SU-DHL-6 (cell line): Measurements from ENCODE around the gene TNFRSF1B.

Source experiments
- H2AFZ ChIP-seq: fragments of 200-600 bp; sonication (generic); 2 replicates; pipeline ENCODE4 v1.6.1; 2014; ENCODE audit warnings: low read depth, mild to moderate bottlenecking, moderate library complexity, mixed read lengths, antibody characterized with exemption, low read length; ENCODE audit not compliant: severe bottlenecking
- H3F3A ChIP-seq: fragments of 200-600 bp; shearing (Covaris generic); 2 replicates; pipeline ENCODE4 v1.6.0; 2016; ENCODE audit warnings: antibody characterized with exemption, mild to moderate bottlenecking; ENCODE audit not compliant: insufficient read depth
- H3K27ac ChIP-seq: fragments of 200-600 bp; sonication (generic); 2 replicates; pipeline ENCODE4 v1.5.1; 2016; ENCODE audit warnings: low read depth, mild to moderate bottlenecking, low read length, moderate library complexity, mixed read lengths
- H3K27me3 ChIP-seq: fragments of 200-600 bp; sonication (generic), shearing (Covaris generic); 2 replicates; pipeline ENCODE4 v1.6.0; 2014; ENCODE audit warnings: mild to moderate bottlenecking, low read length
- H3K36me3 ChIP-seq: fragments of 200-600 bp; sonication (generic); 2 replicates; pipeline ENCODE4 v1.6.1; 2014; ENCODE audit warnings: mild to moderate bottlenecking, low read length, mixed read lengths
- H3K4me2 ChIP-seq: fragments of 300-600, 200-600 bp; shearing (Covaris generic), sonication (generic); 2 replicates; pipeline ENCODE4 v1.6.0; 2014; ENCODE audit warnings: low read length, low read depth, mild to moderate bottlenecking; ENCODE audit not compliant: poor library complexity, severe bottlenecking
- H3K4me3 ChIP-seq: fragments of 200-600 bp; sonication (generic); 2 replicates; pipeline ENCODE4 v1.5.1; 2014; ENCODE audit warnings: antibody characterized with exemption, low read length, mild to moderate bottlenecking, mixed read lengths; ENCODE audit not compliant: insufficient read depth, poor library complexity, severe bottlenecking
- H3K79me2 ChIP-seq: fragments of 200-600 bp; sonication (generic); 2 replicates; pipeline ENCODE4 v1.6.1; 2014; ENCODE audit warnings: mild to moderate bottlenecking, low read length, moderate library complexity; ENCODE audit not compliant: insufficient read depth
- H3K9ac ChIP-seq: fragments of 200-600 bp; sonication (generic); 2 replicates; pipeline ENCODE4 v1.7.0; 2014; ENCODE audit warnings: mild to moderate bottlenecking, low read length
- H3K9me2 ChIP-seq: fragments of 200-600 bp; sonication (generic); replicated peaks from 2 replicates; pipeline ENCODE4 v1.6.1; 2014; ENCODE audit warnings: low read length; ENCODE audit not compliant: insufficient read depth
- H3K9me3 ChIP-seq: fragments of 200-600 bp; sonication (generic); 2 replicates; pipeline ENCODE4 v1.6.1; 2014; ENCODE audit warnings: low read length, mixed read lengths; ENCODE audit not compliant: insufficient read depth
- H4K20me1 ChIP-seq: fragments of 200-600 bp; sonication (generic); 2 replicates; pipeline ENCODE4 v1.6.1; 2014; ENCODE audit warnings: low read depth, mild to moderate bottlenecking, antibody characterized with exemption, low read length, moderate library complexity, mixed read lengths
- EZH2phosphoT487 ChIP-seq: fragments of 200-600 bp; sonication (generic), shearing (Covaris generic); conservative IDR thresholded peaks from 2 replicates; pipeline ENCODE4 v1.6.1; 2018; ENCODE audit warnings: mild to moderate bottlenecking, antibody characterized with exemption, low read length, moderate library complexity, mixed read lengths
- TF ChIP-seq, protein P1 (sequence below): fragments of 200-600 bp; sonication (generic); IDR thresholded peaks from one replicate; pipeline ENCODE4 v1.5.1; 2017; ENCODE audit warnings: antibody characterized with exemption, mild to moderate bottlenecking, low read length, moderate library complexity; ENCODE audit not compliant: insufficient read depth, poor library complexity, severe bottlenecking

Gene TNFRSF1B

DNA sequence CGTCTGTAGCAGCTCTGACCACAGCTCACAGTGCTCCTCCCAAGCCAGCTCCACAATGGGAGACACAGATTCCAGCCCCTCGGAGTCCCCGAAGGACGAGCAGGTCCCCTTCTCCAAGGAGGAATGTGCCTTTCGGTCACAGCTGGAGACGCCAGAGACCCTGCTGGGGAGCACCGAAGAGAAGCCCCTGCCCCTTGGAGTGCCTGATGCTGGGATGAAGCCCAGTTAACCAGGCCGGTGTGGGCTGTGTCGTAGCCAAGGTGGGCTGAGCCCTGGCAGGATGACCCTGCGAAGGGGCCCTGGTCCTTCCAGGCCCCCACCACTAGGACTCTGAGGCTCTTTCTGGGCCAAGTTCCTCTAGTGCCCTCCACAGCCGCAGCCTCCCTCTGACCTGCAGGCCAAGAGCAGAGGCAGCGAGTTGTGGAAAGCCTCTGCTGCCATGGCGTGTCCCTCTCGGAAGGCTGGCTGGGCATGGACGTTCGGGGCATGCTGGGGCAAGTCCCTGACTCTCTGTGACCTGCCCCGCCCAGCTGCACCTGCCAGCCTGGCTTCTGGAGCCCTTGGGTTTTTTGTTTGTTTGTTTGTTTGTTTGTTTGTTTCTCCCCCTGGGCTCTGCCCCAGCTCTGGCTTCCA, 40.1 kb downstream of the TNFRSF1B start:
- Histone ChIP-seq H3K27ac (no peak overlapping the region), H3K9me2 (no peaks in the 10 kb centered on the region), H3K79me2 (no peaks in the 10 kb centered on the region), H3K27me3 (no peaks in the 10 kb centered on the region), H3K9ac (no peak overlapping the region), H3K4me3 (no peak overlapping the region), H2AFZ (no peak overlapping the region), H3F3A (peaks cover 17% of the 10 kb centered on the region), H3K36me3 (no peaks in the 10 kb centered on the region), H3K4me2 (no peak overlapping the region), H3K9me3 (no peaks in the 10 kb centered on the region), H4K20me1 (no peaks in the 10 kb centered on the region)
- TF ChIP-seq, protein P1, sequence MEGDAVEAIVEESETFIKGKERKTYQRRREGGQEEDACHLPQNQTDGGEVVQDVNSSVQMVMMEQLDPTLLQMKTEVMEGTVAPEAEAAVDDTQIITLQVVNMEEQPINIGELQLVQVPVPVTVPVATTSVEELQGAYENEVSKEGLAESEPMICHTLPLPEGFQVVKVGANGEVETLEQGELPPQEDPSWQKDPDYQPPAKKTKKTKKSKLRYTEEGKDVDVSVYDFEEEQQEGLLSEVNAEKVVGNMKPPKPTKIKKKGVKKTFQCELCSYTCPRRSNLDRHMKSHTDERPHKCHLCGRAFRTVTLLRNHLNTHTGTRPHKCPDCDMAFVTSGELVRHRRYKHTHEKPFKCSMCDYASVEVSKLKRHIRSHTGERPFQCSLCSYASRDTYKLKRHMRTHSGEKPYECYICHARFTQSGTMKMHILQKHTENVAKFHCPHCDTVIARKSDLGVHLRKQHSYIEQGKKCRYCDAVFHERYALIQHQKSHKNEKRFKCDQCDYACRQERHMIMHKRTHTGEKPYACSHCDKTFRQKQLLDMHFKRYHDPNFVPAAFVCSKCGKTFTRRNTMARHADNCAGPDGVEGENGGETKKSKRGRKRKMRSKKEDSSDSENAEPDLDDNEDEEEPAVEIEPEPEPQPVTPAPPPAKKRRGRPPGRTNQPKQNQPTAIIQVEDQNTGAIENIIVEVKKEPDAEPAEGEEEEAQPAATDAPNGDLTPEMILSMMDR, result no peak
- no peak for TF ChIP-seq EZH2phosphoT487

DNA sequence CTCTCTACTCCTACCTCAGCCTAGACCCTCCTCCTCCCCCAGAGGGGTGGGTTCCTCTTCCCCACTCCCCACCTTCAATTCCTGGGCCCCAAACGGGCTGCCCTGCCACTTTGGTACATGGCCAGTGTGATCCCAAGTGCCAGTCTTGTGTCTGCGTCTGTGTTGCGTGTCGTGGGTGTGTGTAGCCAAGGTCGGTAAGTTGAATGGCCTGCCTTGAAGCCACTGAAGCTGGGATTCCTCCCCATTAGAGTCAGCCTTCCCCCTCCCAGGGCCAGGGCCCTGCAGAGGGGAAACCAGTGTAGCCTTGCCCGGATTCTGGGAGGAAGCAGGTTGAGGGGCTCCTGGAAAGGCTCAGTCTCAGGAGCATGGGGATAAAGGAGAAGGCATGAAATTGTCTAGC, 41.5 kb downstream of the TNFRSF1B start:
- Histone ChIP-seq H3K27me3 (no peaks in the 10 kb centered on the region), H2AFZ (no peak overlapping the region), H3K9ac (no peak overlapping the region), H3K9me3 (no peaks in the 10 kb centered on the region), H3K4me2 (no peak overlapping the region), H4K20me1 (no peaks in the 10 kb centered on the region), H3K27ac (no peak overlapping the region), H3K79me2 (no peaks in the 10 kb centered on the region), H3K9me2 (no peaks in the 10 kb centered on the region), H3K4me3 (no peak overlapping the region), H3F3A (peaks cover 17% of the 10 kb centered on the region), H3K36me3 (no peaks in the 10 kb centered on the region)
- no peak for TF ChIP-seq EZH2phosphoT487
- TF ChIP-seq, protein P1, result no peak

DNA sequence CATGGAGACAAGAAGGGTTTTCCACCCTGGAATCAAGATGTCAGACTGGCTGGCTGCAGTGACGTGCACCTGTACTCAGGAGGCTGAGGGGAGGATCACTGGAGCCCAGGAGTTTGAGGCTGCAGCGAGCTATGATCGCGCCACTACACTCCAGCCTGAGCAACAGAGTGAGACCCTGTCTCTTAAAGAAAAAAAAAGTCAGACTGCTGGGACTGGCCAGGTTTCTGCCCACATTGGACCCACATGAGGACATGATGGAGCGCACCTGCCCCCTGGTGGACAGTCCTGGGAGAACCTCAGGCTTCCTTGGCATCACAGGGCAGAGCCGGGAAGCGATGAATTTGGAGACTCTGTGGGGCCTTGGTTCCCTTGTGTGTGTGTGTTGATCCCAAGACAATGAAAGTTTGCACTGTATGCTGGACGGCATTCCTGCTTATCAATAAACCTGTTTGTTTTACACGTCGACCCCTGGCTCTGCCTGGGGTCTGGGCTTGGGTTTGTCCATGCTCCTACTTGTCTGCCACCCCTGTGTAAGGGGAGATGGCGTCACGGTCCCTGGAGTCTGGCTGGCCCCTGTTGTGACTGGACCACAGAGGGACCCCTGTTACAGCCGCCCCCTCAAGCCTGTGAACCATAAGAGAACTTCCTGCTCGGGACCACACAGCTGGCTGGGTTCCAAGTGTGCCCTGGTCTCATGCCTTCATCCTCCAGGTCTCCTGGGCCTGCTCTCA, 42.1 kb downstream of the TNFRSF1B start:
- Histone ChIP-seq H3K79me2 (no peaks in the 10 kb centered on the region), H3K9me3 (no peaks in the 10 kb centered on the region), H3K9me2 (no peaks in the 10 kb centered on the region), H3F3A (peaks cover 17% of the 10 kb centered on the region), H3K27ac (peak overlapping the region; percentile 65), H4K20me1 (no peaks in the 10 kb centered on the region), H2AFZ (no peak overlapping the region), H3K36me3 (no peaks in the 10 kb centered on the region), H3K4me2 (no peak overlapping the region), H3K27me3 (no peaks in the 10 kb centered on the region), H3K4me3 (no peak overlapping the region), H3K9ac (no peak overlapping the region)
- no peak for TF ChIP-seq EZH2phosphoT487
- TF ChIP-seq, protein P1, result peak; percentile 77
